HG03442 (cell line): ENCODE data around the gene GAST.
"Not testable (repeated sequence)": the region's sequence is repeated elsewhere in the genome, so short reads cannot be mapped to it uniquely, and the experiment has no call there.

Source experiments
- ATAC-seq: cut with Tn5 transposase; IDR thresholded peaks from one replicate; pipeline ENCODE4 v1.9.1; 2021; ENCODE audit warnings: mild to moderate bottlenecking, moderate library complexity; ENCODE audit not compliant: unreplicated experiment

Gene GAST

DNA sequence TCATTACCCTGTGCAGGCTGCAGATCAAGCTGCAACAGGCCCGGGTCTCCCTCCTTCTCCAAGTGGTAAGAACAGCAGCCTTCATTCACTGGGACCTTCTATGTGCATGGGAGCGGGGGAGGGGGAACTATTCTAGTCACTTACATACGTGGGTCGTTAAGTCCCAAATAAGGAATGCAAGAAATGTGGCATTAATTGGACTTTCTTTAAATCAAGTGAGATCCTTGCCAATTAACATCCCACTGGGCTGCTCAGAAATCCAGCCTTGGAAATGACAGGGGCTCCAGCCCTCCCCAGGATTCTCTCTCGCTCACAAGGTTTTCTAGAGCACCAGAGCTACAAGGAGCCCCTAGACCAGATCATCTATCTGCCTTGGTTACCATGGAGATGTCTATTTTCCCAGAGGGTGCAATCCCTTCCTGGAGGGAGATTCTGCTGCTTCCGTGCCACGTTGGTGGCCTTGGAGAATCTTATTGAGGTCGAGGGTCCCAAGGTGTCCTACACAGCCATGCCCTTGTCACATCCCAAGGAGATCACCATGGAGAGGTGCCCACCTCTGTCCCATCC lies 28.6 kb upstream of the GAST start:
- no peak for ATAC-seq

DNA sequence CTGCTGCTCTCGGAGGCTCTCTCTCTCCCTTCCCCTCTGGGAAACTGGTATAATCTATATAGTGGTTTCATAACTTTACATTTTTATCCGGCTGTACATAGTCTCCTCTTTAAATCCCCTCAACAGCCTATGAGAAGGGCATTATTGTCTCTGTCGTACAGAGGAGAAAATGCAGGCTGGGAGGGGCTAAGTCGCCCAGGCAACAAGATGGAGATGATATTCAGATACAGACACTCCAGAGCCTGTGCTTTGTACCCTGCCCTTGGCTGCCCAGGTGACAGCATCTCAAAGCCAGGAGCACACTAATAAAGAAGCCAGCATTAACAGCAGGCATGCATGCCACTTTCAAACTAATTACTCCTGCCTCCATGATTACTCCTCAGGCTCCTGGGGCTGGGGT lies 28.1 kb upstream of the GAST start:
- no peak for ATAC-seq

DNA sequence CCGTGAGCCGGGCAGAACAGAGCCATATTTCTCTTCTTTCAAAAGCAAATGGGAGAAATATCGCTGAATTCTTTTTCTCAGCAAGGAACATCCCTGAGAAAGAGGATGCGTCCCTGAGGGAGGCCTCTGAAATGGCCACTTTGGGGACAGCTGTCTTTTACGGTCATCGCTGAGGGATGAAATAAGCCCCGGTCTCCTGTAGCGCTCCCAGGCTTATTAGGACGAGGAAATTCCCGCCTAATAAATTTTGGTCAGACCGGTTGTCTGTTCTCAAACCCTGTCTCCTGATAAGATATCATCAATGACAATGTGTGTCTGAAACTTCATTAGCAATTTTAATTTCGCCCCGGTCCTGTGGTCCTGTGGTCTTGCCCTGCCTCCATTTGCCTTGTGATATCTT lies 26.4 kb upstream of the GAST start:
- ATAC-seq: not testable (repeated sequence)

DNA sequence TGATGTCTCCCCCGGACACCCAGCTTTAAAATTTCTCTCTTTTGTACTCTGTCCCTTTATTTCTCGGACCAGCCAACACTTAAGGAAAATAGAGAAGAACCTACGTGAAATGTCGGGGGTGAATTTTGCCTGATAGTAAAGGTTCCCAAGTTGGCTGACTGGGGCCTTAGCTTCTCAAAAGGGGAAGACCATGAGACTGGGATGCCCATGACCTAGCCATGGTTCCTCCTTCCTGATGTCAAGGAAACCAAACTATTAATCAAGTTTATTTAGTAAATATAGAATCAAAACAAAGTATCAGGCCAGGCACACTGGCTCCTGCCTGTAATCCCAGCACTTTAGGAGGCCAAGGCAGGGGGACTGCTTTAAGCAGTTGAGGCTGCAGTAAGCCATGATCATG lies 25.9 kb upstream of the GAST start:
- ATAC-seq: no peak

DNA sequence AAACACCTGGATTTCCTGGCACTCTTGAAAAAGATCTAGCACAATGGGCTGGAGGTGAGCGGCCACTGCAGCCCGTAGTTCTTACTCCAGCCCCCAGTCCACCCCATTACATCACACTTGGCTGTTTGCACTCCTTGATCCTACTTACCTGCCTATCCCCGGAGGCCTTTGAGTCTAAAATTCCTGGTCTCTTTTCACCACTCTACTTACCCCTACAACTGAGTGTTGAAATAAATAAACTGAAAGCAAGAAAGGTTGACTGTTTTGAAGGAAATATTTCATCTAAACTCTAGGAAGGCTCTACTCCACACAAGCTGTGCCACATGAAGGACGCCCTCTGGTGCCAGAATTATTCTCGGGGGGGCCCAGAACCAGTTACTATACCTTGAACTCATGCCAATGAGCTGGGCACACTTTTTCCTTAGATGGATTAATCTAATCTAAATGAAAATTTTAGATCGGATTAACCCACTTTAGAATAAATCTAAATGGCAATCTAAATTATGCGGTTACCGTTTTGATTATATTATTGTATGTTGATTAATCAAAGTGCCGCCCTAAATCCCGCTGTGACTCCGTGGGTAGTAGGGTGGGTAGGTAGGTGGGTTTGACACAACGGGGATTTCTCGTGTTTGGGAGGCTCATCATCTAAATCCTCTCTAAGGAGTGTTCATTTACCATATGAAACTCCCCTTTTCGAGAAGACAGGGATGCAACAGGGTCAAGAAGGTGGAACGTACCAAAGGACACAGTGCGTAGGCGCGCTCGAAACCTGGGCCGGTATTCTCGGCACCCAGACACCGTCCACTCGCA lies 24.1 kb upstream of the GAST start:
- ATAC-seq: no peak

DNA sequence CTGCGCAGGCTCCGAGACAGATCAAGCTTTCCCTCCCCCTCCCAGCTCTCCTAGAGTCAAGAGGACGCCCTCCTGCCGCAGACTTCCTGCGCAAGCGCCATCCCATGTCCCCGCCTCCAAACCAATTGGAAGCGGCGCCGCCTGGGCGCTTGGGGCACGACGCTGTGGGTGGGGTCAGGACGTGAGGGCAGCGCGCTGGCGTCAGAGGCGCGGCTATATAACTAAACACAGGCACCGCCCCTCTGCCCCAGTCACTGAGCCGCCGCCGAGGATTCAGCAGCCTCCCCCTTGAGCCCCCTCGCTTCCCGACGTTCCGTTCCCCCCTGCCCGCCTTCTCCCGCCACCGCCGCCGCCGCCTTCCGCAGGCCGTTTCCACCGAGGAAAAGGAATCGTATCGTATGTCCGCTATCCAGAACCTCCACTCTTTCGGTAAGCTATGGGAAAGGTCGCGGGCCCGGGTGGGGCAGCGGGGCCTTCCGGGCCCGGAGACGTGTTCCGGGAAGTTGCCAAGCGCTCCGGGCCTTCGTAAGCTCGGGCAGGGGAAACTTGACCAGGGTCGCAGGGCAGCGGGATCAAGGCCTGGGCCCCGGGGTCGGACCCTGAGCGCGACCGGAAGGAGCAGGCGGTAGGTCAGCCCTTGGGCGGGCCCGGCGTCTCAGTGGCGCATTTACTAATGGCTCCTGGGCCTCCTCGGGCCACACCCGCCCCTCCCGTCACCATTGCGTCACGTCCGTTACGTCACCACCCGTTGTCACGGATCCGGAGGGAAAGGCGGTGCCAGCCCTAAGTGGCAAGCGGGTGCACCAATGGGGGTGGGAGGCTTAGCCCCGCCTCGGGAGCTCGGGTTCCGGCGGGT lies 23.3 kb upstream of the GAST start, which contains the start of gene EIF1:
Gene EIF1, plus strand, starts transcription at position 245 of the 856 bp plus-strand sequence. Its CDS starts 154 bp downstream, at position 399.
- peak; percentile 72 for ATAC-seq

DNA sequence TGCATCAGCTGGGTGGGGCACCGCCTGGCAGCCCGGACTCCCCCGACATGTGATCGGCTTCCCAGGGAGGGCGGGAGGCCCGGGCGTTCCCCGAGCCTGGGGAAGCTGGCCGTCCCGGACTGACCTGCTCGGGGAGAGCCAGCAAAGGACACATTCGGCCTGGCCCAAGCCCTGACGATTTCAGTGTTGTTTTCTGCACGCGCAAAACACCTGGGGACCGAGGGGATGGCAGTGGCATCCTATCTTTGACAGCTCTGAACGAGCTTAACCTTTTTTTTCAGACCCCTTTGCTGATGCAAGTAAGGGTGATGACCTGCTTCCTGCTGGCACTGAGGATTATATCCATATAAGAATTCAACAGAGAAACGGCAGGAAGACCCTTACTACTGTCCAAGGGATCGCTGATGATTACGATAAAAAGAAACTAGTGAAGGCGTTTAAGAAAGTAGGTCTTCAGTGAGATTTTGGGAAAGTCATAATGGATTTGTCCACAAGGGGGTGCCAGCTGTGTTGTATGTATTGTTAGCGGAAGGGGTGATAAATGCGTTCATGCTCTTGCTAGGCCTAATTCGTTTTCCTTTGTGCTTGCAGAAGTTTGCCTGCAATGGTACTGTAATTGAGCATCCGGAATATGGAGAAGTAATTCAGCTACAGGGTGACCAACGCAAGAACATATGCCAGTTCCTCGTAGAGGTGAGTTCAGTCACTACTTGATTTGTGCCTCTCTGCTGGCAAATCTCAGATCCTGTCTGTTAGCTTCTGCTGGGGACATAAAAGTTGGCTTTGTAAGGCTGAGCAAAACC lies 22.4 kb upstream of the GAST start:
- no peak for ATAC-seq

DNA sequence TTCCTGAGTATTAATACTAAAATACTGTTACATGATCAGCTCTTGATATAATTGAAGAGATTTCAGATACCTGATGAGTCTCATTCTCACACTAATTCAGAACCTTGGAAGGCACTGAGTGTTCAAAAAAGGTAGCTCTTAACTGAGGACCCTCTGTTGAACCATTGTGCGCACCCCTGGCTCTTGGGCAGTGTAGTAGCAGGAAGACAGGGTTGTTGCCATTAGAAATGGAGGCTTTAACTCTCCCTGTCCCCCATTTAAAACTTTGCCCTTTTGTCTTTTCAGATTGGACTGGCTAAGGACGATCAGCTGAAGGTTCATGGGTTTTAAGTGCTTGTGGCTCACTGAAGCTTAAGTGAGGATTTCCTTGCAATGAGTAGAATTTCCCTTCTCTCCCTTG lies 21.6 kb upstream of the GAST start:
- no peak for ATAC-seq

DNA sequence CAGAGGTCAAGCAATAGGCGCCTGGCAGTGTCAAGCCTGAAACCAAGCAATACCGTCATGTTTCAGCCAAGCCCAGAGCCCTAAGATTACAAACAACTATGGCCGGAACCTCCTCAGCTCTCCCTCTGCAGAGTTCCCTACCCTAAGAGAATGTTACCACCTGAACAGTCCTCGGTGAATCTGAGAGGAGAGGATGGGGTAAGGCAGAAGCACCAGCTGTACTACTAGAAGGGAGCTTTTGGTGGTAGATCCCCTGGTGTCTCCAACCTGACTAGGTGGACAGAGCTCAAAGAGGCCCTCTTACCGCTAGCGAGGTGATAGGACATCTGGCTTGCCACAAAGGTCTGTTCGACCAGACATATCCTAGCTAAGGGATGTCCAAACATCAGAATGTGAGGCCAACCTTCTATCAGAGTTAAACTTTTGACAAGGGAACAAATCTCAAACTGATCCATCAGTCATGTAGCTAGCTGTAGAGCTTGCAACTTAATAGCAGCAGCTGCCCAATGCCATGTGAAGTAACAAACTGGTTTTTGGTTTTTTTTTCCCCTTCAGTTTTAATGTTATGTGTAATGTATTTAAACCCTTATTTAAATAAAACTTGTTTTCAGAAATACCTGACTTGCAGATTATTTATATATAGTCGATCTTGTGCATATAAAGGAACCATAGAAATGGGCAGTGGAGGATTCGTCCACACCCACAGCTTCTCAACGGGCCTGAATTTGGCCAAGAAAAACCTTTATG lies 20.9 kb upstream of the GAST start:
- ATAC-seq: no peak

DNA sequence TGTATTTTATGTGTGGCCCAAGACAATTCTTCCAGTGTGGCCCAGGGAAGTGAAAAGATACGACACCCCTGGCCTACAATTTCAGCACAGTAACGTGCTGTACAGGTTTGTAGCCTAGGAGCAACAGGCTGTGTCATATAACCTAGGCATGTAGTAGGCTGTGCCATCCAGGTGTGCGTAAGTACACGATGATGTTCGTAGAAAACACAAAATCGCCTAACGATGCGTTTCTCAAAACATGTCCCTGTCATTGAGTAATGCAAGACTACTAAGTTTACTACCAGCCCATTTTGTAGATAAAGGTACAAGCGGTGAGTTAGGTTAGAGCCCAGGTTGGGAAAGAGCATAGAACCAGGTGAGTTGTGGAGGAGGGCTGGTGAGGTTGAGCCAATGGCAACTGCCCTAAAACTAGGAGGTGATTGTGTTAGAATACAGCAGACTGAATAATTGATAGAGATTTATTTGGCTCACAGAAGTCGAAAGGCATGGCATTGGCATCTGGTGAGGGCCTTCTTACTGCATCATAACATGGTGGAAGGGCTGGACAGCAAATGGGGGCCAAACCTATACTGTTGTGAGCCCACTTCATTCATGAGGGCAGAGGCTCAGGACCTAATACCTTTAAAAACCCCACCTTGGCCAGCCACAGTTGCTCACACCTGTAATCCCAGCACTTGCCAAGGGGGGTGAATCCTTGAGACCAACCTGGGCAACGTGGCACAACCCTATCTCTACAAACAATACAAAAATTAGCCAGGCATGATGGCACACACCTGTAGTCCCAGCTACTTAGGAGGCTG lies 19.2 kb upstream of the GAST start:
- ATAC-seq: no peak

DNA sequence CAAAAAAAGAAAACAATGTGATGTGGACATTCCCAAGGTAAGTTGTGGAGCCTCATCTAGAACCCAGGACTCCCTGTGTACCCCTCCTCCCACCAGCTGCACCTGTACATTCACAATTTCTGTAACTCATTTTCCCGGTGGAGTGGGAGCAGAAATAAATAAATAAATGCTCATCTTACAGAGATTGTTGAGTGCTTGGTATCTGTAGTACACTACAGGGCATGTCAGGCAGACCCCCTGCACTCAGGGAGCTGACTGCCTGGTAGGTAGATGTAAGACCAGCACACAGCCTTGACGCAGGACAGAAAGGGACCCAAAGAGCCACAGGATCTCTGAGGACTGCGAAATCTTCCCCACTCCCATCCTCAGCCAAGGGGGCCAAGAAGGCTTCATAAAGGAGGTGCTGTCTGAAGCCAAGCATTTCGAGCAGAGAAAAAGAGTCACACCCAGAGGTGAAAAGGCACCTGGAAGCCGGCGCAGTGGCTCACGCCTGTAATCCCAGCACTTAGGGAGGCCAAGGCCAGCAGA lies 16.9 kb upstream of the GAST start:
- ATAC-seq: no peak

DNA sequence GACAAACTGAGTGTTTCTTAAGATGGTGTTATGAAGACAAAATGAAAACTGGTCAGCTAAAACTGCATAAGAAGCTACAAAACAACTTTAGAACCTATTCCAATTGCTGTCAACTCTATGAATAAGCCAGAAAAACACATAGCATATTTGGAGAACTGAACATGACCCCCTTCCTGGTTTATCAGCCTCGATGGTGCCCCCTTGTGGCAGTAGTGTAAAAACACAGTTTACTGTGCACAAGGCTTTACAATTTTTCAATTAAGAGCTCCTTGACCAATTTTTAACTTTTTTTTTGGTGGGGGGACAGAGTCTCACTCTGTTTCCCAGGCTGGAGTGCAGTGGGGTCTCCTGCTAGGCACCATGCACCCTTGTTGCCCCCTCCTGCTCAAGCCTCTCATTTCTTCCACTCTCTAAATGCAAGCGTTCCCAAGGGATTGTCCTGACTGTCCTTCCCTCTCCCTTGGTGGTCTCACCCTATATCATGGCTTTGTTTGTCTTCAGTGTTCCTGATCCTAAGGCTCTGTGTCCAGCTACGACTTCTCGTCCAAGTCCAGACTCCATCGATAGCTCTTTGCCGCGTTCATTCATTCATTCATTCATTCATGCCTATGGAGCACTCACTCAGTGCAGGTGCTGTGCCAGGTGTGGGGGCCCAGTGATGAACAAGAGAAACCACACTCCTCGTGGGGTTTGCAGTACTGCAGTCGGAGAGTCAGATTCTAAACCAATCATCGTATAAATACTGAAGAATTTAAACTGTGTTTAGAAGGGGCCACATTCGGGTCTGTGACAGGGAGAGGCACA lies 16.0 kb upstream of the GAST start:
- no peak for ATAC-seq

DNA sequence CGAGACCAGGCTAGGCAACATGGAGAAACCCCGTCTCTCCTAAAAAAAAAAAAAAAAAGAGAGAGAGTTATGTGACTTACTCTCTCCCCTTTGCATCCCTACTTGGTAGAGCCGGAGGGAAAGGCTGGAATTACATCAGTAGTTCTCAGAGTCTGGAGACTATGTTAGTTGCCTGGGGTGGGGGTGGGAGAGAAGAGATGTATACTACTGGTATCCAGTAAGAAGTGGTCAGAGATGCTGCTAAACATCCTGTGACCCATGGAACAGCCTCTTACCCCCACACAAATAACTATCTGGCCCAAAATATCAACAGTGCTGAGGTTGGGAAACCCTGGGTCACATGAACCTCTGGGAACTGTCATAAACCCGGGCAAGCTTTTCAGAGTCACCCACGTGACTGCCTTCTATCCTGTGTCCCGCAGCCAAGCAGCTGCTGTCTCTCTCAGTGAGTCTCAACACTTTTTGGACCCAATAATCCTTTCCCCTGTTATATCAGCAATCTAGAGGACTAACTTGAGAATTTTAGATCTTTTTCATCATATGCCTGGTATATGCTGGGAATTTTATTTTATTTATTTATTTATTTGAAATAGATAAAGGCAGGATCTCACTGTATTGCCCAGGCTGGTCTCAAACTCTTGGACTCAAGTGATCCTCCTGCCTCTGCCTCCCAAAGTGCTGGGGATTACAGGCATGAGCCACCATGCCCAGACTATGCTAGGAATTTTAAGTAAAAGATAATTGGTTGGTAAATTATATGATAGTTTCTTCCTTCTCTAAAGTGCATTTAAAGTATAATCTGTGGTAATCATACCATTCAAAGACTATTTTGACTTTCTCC lies 14.8 kb upstream of the GAST start:
- no peak for ATAC-seq

DNA sequence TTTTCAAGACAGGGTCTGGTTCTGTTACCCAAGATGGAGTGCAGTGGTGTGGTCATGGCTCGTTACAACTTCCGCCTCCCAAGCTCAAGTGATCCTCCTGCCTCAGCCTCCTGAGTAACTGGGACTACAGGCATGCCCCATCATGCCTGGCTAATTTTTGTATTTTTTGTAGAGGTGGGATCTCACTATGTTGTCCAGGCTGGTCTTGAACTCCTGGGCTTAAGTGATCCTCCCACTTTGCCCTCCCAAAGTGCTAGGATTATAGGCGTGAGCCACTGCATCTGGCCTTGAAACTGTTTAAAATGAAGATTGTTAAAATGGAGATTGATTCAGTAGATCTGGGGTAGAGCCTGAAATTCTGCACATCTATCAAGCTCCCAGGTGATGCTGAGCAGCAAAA lies 11.3 kb upstream of the GAST start:
- ATAC-seq: not testable (repeated sequence)

DNA sequence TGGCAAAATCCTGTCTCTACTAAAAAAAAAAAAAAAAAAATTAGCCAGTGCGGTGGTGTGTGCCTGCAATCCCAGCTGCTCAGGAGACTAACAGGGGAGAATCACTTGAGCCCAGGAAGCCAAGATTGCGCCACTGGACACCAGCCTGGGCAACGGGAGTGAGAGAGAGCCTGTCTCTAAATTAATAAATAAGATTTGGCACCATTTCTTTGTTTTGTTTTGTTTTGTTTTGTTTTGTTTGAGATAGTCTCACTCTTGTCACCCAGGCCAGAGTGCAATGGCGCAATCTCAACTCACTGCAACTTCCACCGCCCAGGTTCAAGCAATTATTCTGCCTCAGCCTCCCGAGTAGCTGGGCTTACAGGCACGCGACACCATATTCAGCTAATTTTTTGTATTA lies 9.4 kb upstream of the GAST start:
- ATAC-seq: no peak

DNA sequence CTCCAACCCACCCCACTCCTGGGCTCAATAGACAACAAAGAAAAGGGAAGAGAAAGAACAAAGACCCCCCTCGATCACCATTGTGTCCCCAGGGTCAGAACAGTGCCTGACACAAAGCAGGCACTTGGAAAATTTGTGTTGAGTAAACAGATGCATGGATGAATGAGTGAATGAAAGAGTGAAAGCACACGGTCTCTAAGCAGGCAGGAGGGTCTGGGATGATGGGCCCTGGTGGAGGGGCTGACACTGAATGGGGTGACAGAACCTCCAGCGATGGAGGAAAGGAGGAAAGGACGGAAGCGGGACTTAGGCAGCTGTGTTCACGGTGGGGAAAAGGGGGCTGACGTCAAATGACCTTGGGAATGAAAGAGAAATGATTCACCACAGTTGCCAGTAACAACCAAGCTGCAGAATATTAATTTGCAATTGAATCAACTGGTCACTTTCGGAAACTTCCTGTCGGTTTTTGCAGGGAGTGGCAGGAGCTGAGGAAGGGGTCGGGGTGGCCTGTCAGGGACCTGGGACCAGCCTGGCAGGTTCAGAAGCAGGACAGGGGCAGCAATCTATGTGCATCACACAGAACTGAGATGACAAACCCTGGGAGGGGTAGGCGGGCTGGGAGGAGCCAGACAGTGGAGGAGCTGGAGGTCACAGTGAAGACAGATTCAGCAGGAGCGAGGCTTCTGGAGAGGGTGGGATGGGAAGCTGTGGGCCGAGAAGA lies 6.7 kb upstream of the GAST start:
- ATAC-seq: no peak
